Upper lobe of right lung (tissue), 1 donor: ENCODE results near the gene JAK3. TPM values are rescaled to one million over a fixed set of nuclear protein-coding genes. Genes with fewer than 3 reads are reported as not detected.

ENCODE experiments used
- ATAC-seq: fragments of 200-7000 bp; cut with Tn5 transposase; one replicate; pipeline ENCODE4 v1.9.1; 2020; ENCODE audit warnings: mild to moderate bottlenecking, moderate library complexity
- DNase-seq: peaks from one replicate; pipeline ENCODE4 v3.0.0-alpha.2; 2020
- H3K27ac ChIP-seq: fragments of 200-600 bp; one replicate; pipeline ENCODE4 v1.8.0; 2022
- H3K27me3 ChIP-seq: fragments of 200-600 bp; one replicate; pipeline ENCODE4 v1.8.0; 2022; ENCODE audit warnings: mild to moderate bottlenecking
- H3K36me3 ChIP-seq: fragments of 200-600 bp; one replicate; pipeline ENCODE4 v1.8.0; 2022
- H3K4me1 ChIP-seq: fragments of 200-600 bp; one replicate; pipeline ENCODE4 v1.8.0; 2022
- H3K4me3 ChIP-seq: fragments of 200-600 bp; one replicate; pipeline ENCODE4 v1.8.0; 2022; ENCODE audit warnings: mild to moderate bottlenecking
- H3K9me3 ChIP-seq: fragments of 200-600 bp; one replicate; pipeline ENCODE4 v1.8.0; 2022
- intact Hi-C: fragments of 100-400 bp; cut with DNase I; formaldehyde crosslinking; loops from one replicate; pipeline ENCODE4 v1.11.0; 2022
- total RNA-seq: library from RNA; stranded (reverse); fragmentation: NEBNext Ultra II Directional; extraction: Animal tissue kit (Norgen Biotek cat#: 25700); gene quantifications from one replicate; pipeline ENCODE4 v1.2.1, GENCODE V29; 2021
- TF ChIP-seq, protein P1 (sequence below): fragments of 200-600 bp; IDR thresholded peaks from one replicate; pipeline ENCODE4 v1.8.0; 2022; ENCODE audit warnings: antibody characterized with exemption
- donor health status: DM: no; HTN: yes; CAD: no; lungs with severe emphysema.

The JAK3 gene
- total RNA-seq, 1 donor from 2014 or later = 15.1 TPM

DNA sequence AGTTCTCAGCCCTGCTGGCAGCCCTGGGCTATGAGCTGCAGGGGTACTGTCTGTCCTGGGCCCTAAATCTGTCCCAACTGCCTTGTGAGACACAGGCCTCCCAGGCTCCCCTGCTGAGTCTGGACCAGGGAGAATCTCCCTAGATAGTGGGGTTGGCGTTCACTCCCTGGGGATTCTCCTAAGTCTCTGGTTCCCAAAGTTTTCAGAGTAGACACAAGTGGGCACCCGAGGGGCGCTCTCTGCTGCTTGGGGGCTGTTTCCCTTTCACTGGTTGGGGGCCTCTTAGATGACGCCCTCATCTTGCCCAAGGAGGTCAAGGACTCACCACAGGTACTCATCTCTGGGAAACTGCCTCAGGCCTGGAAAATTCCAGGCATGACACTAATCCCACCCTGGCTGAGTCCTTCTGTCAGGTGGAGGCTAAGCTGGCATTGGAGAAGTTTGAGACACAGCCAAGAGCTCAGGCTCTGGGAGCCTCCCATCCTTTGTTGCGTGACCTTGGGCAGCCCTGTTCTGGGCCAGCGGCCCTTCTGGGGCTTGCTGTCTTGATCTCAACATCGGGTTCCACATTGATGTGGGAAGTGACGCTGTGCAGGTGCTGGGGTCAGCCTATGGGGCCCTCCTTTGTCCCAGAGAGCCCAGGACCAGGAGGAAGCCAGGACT lies 15.9 kb upstream of the JAK3 start:
- H3K27ac ChIP-seq = no peak overlapping the region
- peaks cover 12% of the 10 kb centered on the region for H3K4me1 ChIP-seq
- ATAC-seq (no peak), DNase-seq (no peak)
- intact Hi-C loops = no loop called here
- H3K27me3 ChIP-seq = no peaks in the 10 kb centered on the region
- no peak overlapping the region for H3K4me3 ChIP-seq
- TF ChIP-seq, protein P1, sequence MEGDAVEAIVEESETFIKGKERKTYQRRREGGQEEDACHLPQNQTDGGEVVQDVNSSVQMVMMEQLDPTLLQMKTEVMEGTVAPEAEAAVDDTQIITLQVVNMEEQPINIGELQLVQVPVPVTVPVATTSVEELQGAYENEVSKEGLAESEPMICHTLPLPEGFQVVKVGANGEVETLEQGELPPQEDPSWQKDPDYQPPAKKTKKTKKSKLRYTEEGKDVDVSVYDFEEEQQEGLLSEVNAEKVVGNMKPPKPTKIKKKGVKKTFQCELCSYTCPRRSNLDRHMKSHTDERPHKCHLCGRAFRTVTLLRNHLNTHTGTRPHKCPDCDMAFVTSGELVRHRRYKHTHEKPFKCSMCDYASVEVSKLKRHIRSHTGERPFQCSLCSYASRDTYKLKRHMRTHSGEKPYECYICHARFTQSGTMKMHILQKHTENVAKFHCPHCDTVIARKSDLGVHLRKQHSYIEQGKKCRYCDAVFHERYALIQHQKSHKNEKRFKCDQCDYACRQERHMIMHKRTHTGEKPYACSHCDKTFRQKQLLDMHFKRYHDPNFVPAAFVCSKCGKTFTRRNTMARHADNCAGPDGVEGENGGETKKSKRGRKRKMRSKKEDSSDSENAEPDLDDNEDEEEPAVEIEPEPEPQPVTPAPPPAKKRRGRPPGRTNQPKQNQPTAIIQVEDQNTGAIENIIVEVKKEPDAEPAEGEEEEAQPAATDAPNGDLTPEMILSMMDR = no peak
- H3K36me3 ChIP-seq = peaks cover 41% of the 10 kb centered on the region
- no peaks in the 10 kb centered on the region for H3K9me3 ChIP-seq

DNA sequence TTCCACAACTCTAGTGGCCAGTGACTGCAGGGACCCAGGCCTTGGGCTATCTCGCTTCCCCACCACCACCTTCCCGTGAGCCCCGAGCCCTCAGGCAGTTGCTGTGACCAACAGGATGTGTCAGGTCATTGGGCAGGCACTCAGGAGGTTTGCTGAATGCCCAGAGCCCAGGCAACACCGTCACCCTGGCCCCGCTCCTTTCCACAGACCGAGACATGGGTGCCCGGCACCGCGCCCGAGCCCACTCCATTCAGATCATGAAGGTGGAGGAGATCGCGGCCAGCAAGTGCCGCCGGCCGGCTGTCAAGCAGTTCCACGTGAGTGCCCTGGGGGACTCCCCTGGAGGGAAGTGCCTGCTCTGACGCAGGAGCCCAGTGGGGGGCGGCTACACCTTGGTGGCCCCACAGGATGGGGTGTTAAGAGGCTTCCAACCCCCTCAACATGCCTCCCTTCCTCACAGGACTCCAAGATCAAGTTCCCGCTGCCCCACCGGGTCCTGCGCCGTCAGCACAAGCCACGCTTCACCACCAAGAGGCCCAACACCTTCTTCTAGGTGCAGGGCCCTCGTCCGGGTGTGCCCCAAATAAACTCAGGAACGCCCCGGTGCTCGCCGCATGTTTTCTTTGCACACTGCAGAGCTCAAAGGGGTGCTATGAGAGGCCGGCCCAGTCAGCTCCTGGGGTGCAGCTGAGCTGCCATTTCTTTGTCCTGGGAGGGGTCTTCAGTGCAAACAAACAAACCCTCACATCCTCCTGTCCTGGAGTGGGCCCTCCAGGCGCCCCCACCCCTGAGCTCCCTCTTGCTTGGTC lies 15.1 kb upstream of the JAK3 start:
- no peak for ATAC-seq
- TF ChIP-seq, protein P1 = no peak
- DNase-seq = no peak
- Histone ChIP-seq H3K9me3 (no peaks in the 10 kb centered on the region), H3K27ac (no peak overlapping the region), H3K36me3 (peaks cover 41% of the 10 kb centered on the region), H3K4me3 (no peak overlapping the region), H3K4me1 (peaks cover 12% of the 10 kb centered on the region), H3K27me3 (no peaks in the 10 kb centered on the region)
- intact Hi-C loops = no loop called here

DNA sequence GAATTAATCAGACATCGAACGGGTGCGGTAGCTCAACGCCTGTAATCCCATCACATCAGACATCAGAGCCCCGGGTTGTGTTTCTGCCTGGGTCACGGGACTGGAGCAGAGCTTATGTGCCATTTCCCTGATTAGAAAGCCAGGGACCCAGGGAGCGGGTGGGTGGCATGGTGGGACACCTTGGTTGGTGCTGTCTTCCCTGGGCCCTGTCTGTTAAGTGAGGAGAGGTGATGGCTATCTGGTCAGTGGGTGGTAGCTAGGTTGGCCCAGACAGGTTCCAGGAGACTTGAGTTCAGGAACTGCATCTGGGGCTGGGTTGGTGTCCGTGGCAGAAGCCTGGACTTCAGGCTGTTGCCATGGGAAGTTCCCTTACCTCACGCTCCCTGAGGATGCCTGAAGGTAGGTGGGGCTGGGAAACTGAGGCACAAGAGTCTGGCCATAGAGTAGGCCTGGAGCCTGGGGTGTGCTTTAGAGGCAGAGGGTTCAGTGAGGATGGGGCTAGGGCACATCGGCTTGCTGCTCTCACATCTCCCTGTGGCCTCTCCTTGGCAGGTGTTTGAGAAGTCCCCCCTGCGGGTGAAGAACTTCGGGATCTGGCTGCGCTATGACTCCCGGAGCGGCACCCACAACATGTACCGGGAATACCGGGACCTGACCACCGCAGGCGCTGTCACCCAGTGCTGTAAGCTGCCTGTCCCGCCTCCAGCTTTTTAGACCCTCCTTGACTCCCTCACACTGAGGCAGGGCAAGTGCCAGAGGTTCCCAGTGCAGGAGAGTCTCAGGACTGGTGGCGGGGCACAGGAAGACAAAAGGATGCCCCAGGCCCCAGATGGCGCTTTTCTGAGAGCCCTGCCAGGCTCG lies 14.0 kb upstream of the JAK3 start:
- Histone ChIP-seq H3K4me1 (peaks cover 12% of the 10 kb centered on the region), H3K9me3 (no peaks in the 10 kb centered on the region), H3K4me3 (peak overlapping the region; percentile 93), H3K27me3 (no peaks in the 10 kb centered on the region), H3K27ac (no peak overlapping the region), H3K36me3 (peaks cover 41% of the 10 kb centered on the region)
- intact Hi-C loops = no loop called here
- ATAC-seq = no peak
- no peak for DNase-seq
- TF ChIP-seq, protein P1 = no peak

DNA sequence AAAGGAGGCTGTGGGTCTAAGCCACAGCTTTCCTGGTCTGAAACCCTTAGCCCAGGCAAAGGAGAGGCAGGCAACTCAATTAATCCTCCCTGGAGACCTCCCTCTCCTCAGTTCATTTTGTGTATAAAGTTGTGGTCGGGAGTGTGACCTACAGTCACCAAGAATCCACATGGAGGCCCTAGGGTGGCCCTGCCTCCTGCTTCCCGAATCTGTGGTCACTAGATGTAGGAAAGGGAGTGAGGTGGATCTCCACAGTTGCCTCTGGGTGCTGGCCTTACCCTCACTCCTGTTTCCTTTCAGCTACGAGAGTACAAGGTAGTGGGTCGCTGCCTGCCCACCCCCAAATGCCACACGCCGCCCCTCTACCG lies 13.2 kb upstream of the JAK3 start:
- Histone ChIP-seq H3K27ac (peak overlapping the region; percentile 91), H3K4me3 (peak overlapping the region; percentile 93), H3K9me3 (no peaks in the 10 kb centered on the region), H3K27me3 (no peaks in the 10 kb centered on the region), H3K4me1 (peaks cover 12% of the 10 kb centered on the region), H3K36me3 (peaks cover 41% of the 10 kb centered on the region)
- ATAC-seq (no peak), DNase-seq (no peak)
- intact Hi-C loops = no loop called here
- TF ChIP-seq, protein P1 = no peak

DNA sequence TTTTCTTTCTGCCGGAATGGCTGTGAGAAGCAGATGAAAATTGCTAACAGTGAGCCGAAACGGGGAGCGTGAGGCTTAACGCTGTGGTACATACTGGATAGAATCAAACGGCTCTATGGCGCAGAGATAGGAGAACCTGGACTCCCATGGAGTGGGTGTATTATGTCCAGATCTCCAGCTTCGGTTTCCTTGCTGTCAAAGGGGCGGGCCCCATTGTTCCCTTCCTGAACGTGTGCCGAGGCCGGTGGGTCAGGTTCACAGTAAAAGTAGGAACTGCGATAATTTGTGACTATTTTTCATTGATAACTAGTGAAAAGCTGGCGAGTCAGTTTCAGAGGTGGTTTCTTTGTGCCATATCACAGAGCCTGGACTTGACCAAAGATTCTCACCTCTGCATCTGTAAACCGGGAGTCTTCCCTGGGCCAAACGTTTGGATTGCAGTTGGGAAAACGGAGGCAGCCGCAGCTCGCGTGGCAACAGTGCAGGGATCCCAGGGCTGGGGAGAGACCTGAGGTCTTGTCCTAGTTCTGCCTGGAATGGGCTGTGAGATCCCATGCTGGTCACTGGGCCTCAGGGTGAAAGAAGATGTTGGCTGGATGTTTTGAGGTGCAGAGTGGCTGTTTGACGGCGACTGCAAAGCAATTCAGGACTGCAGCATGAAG lies 12.7 kb upstream of the JAK3 start:
- H3K4me3 ChIP-seq = peak overlapping the region; percentile 93
- DNase-seq (no peak), ATAC-seq (no peak)
- H3K27me3 ChIP-seq = no peaks in the 10 kb centered on the region
- peaks cover 41% of the 10 kb centered on the region for H3K36me3 ChIP-seq
- TF ChIP-seq, protein P1 = no peak
- H3K4me1 ChIP-seq = peaks cover 12% of the 10 kb centered on the region
- H3K9me3 ChIP-seq = no peaks in the 10 kb centered on the region
- intact Hi-C loops = no loop called here
- peak overlapping the region; percentile 91 for H3K27ac ChIP-seq
